HUES64 (cell line): ENCODE measurements around the gene BCAS2. TPM values are rescaled to one million over a fixed set of nuclear protein-coding genes. Genes with fewer than 3 reads are reported as not detected.

Experiments used
- H3K27ac ChIP-seq: 2 replicates; pipeline ENCODE4 v1.7.0; 2013; ENCODE audit warnings: low read depth, low read length, inconsistent platforms
- H3K27me3 ChIP-seq: 2 replicates; pipeline ENCODE4 v1.6.1; 2013; ENCODE audit warnings: mild to moderate bottlenecking, low read length; ENCODE audit not compliant: insufficient read depth
- H3K36me3 ChIP-seq: 2 replicates; pipeline ENCODE4 v1.6.1; 2013; ENCODE audit warnings: mild to moderate bottlenecking, low read length; ENCODE audit not compliant: insufficient read depth
- H3K4me1 ChIP-seq: 2 replicates; pipeline ENCODE4 v1.6.1; 2013; ENCODE audit warnings: mild to moderate bottlenecking, low read length, moderate library complexity; ENCODE audit not compliant: insufficient read depth
- H3K4me3 ChIP-seq: 2 replicates; pipeline ENCODE4 v1.5.1; 2013; ENCODE audit warnings: mild to moderate bottlenecking, low read length, moderate library complexity
- H3K9ac ChIP-seq: 2 replicates; pipeline ENCODE4 v1.6.1; 2013; ENCODE audit warnings: mild to moderate bottlenecking, low read depth, low read length
- H3K9me3 ChIP-seq: 2 replicates; pipeline ENCODE4 v1.6.1; 2013; ENCODE audit warnings: low read depth, low read length; ENCODE audit not compliant: insufficient read depth
- WGBS: fragments of 150-250, 120-280 bp; methylation state at CpG from one replicate; pipeline ENCODE4 v1.1.7; 2013; ENCODE audit warnings: missing lambda C conversion rate; 5-methylcytosine and 5-hydroxymethylcytosine counted together
- polyA plus RNA-seq, 2 experiments: library from polyadenylated mRNA; stranded (reverse); fragments of 50-300 nt; gene quantifications; one replicate each; pipeline ENCODE4 v1.2.3, GENCODE V29; 2013

Gene BCAS2
- polyA plus RNA-seq (2013, experiment 1 of 2): 59.7 TPM
- polyA plus RNA-seq (2013, experiment 2 of 2): 61.1 TPM

GRCh38 chr1:114581335-114582287 lies at the start of gene BCAS2:
TSS of gene BCAS2 (minus strand) at chr1:114581615. CDS start at chr1:114581591, 24 bp downstream.
- peaks cover 37% of the 10 kb centered on the region for H3K36me3 ChIP-seq
- H3K27me3 ChIP-seq: no peaks in the 10 kb centered on the region; the same call in 1 of the 2 replicates
- H3K4me3 ChIP-seq: peak within 1 kb of the TSS; percentile 92
- 0 out of 2 replicates have a peak, but pooled peaks cover 4% of the 10 kb centered on the region for H3K4me1 ChIP-seq
- peak within 1 kb of the TSS; percentile 80 for H3K27ac ChIP-seq
- peak within 1 kb of the TSS; percentile 88 for H3K9ac ChIP-seq
- 12% methylated on average over 40 of the region's 40 CpGs for WGBS
- H3K9me3 ChIP-seq: no peaks in the 10 kb centered on the region

- Histone ChIP-seq H3K9me3 (no peaks in the 10 kb centered on the region), H3K4me1 (no peaks in the 10 kb centered on the region), H3K9ac (no peak overlapping the region), H3K4me3 (no peak overlapping the region), H3K27ac (no peak overlapping the region), H3K36me3 (no peaks in the 10 kb centered on the region), H3K27me3 (no peaks in the 10 kb centered on the region)
- 40% methylated on average over 2 of the region's 2 CpGs for WGBS
Measured at GRCh38 chr1:114627107-114627506, 45.7 kb upstream of the BCAS2 start.

GRCh38 chr1:114623364-114623763 lies 41.9 kb upstream of the BCAS2 start:
- Histone ChIP-seq H3K9ac (no peak overlapping the region), H3K27ac (no peak overlapping the region), H3K27me3 (no peaks in the 10 kb centered on the region), H3K36me3 (no peaks in the 10 kb centered on the region), H3K9me3 (no peaks in the 10 kb centered on the region), H3K4me1 (no peaks in the 10 kb centered on the region), H3K4me3 (no peak overlapping the region)
- WGBS: 100% methylated on average over 4 of the region's 5 CpGs

GRCh38 chr1:114620419-114620818 lies 39.0 kb upstream of the BCAS2 start:
- no peak overlapping the region for H3K9ac ChIP-seq
- H3K4me3 ChIP-seq: no peak overlapping the region
- no peaks in the 10 kb centered on the region for H3K27me3 ChIP-seq
- no peaks in the 10 kb centered on the region for H3K4me1 ChIP-seq
- H3K27ac ChIP-seq: no peak overlapping the region
- no peaks in the 10 kb centered on the region for H3K36me3 ChIP-seq
- no peaks in the 10 kb centered on the region for H3K9me3 ChIP-seq
- 95% methylated on average over 2 of the region's 2 CpGs for whole genome bisulfite sequencing

- H3K4me1 ChIP-seq: no peaks in the 10 kb centered on the region
- H3K36me3 ChIP-seq: no peaks in the 10 kb centered on the region
- H3K27me3 ChIP-seq: no peaks in the 10 kb centered on the region
- H3K9ac ChIP-seq: no peak overlapping the region
- no peak overlapping the region for H3K27ac ChIP-seq
- no peaks in the 10 kb centered on the region for H3K9me3 ChIP-seq
- no peak overlapping the region for H3K4me3 ChIP-seq
Measured at GRCh38 chr1:114618606-114619005, 37.2 kb upstream of the BCAS2 start.

- H3K27me3 ChIP-seq: no peaks in the 10 kb centered on the region
- H3K9me3 ChIP-seq: no peaks in the 10 kb centered on the region
- H3K4me3 ChIP-seq: no peak overlapping the region
- no peaks in the 10 kb centered on the region for H3K36me3 ChIP-seq
- H3K27ac ChIP-seq: no peak overlapping the region
- H3K4me1 ChIP-seq: no peaks in the 10 kb centered on the region
- 94% methylated on average over 9 of the region's 9 CpGs for WGBS
- H3K9ac ChIP-seq: no peak overlapping the region
Measured at GRCh38 chr1:114610546-114611245, 29.3 kb upstream of the BCAS2 start.

GRCh38 chr1:114609826-114610225 lies 28.4 kb upstream of the BCAS2 start:
- 87% methylated on average over 2 of the region's 2 CpGs for WGBS
- H3K36me3 ChIP-seq: no peaks in the 10 kb centered on the region

GRCh38 chr1:114609026-114609425 lies 27.6 kb upstream of the BCAS2 start:
- Histone ChIP-seq H3K9ac (no peak overlapping the region), H3K36me3 (no peaks in the 10 kb centered on the region), H3K27me3 (no peaks in the 10 kb centered on the region), H3K4me3 (no peak overlapping the region), H3K27ac (no peak overlapping the region), H3K9me3 (no peaks in the 10 kb centered on the region), H3K4me1 (no peaks in the 10 kb centered on the region)
- 98% methylated on average over 3 of the region's 3 CpGs for WGBS

More at GRCh38 chr1:114609826-114610225, 28.4 kb upstream of the BCAS2 start:
- Histone ChIP-seq H3K4me1 (no peaks in the 10 kb centered on the region), H3K27ac (no peak overlapping the region), H3K27me3 (no peaks in the 10 kb centered on the region), H3K9ac (no peak overlapping the region), H3K9me3 (no peaks in the 10 kb centered on the region), H3K4me3 (no peak overlapping the region)

GRCh38 chr1:114607223-114607622 lies 25.8 kb upstream of the BCAS2 start:
- 97% methylated on average over 1 of the region's 1 CpG for WGBS
- no peaks in the 10 kb centered on the region for H3K36me3 ChIP-seq
- H3K4me3 ChIP-seq: no peak overlapping the region
- no peaks in the 10 kb centered on the region for H3K4me1 ChIP-seq
- H3K27me3 ChIP-seq: no peaks in the 10 kb centered on the region
- H3K9me3 ChIP-seq: no peaks in the 10 kb centered on the region
- H3K9ac ChIP-seq: no peak overlapping the region
- no peak overlapping the region for H3K27ac ChIP-seq

- no peaks in the 10 kb centered on the region for H3K9me3 ChIP-seq
- H3K4me3 ChIP-seq: no peak overlapping the region
- no peaks in the 10 kb centered on the region for H3K27me3 ChIP-seq
- H3K9ac ChIP-seq: no peak overlapping the region
- no peaks in the 10 kb centered on the region for H3K4me1 ChIP-seq
- no CpG with 5 or more reads among the region's 1 CpG for WGBS
- no peaks in the 10 kb centered on the region for H3K36me3 ChIP-seq
- no peak overlapping the region for H3K27ac ChIP-seq
Measured at GRCh38 chr1:114597949-114598348, 16.5 kb upstream of the BCAS2 start.

GRCh38 chr1:114595602-114596001 lies 14.2 kb upstream of the BCAS2 start:
- Histone ChIP-seq H3K27me3 (no peaks in the 10 kb centered on the region), H3K9me3 (no peaks in the 10 kb centered on the region), H3K9ac (no peak overlapping the region), H3K4me3 (no peak overlapping the region), H3K4me1 (no peaks in the 10 kb centered on the region), H3K36me3 (no peaks in the 10 kb centered on the region), H3K27ac (no peak overlapping the region)
